HG02884 (cell line): ENCODE data around the gene IL17C.

Source experiments
- ATAC-seq: cut with Tn5 transposase; IDR thresholded peaks from one replicate; pipeline ENCODE4 v1.9.1; 2021; ENCODE audit warnings: mild to moderate bottlenecking, moderate library complexity; ENCODE audit not compliant: unreplicated experiment

IL17C gene

GRCh38 chr16:88645455-88645854 lies 7.1 kb downstream of the IL17C start:
- no peak for ATAC-seq

GRCh38 chr16:88645941-88646340 lies 7.6 kb downstream of the IL17C start:
- ATAC-seq: no peak

GRCh38 chr16:88646345-88647034 lies 8.1 kb downstream of the IL17C start:
- no peak for ATAC-seq

- no peak for ATAC-seq
Measured at GRCh38 chr16:88647178-88648070, 9.1 kb downstream of the IL17C start.

GRCh38 chr16:88649195-88649923 lies 11.0 kb downstream of the IL17C start:
- ATAC-seq: no peak

- ATAC-seq: no peak
Measured at GRCh38 chr16:88649924-88650748, 11.8 kb downstream of the IL17C start.

GRCh38 chr16:88650749-88651275 lies 12.4 kb downstream of the IL17C start, which contains the start of gene CYBA:
CYBA (minus strand) TSS chr16:88651053; CDS start chr16:88651013, 40 bp downstream.
- peak; percentile 69 for ATAC-seq

- ATAC-seq: peak; percentile 72
Measured at GRCh38 chr16:88651276-88651988, 13.1 kb downstream of the IL17C start.

GRCh38 chr16:88651989-88652761 lies 13.8 kb downstream of the IL17C start:
- no peak for ATAC-seq

GRCh38 chr16:88652762-88653063 lies 14.3 kb downstream of the IL17C start:
- no peak for ATAC-seq

- ATAC-seq: no peak
Measured at GRCh38 chr16:88653101-88653500, 14.7 kb downstream of the IL17C start.

GRCh38 chr16:88653596-88654362 lies 15.4 kb downstream of the IL17C start:
- no peak for ATAC-seq

GRCh38 chr16:88654363-88655052 lies 16.1 kb downstream of the IL17C start:
- ATAC-seq: no peak

- ATAC-seq: no peak
Measured at GRCh38 chr16:88655053-88655732, 16.8 kb downstream of the IL17C start.

GRCh38 chr16:88655733-88656281 lies 17.4 kb downstream of the IL17C start:
- ATAC-seq: no peak

- no peak for ATAC-seq
Measured at GRCh38 chr16:88656291-88656980, 18.1 kb downstream of the IL17C start.
